GM12872 (cell line): ENCODE data around the gene CCK.

ENCODE experiments used
- TF ChIP-seq, protein P1 (sequence below): IDR thresholded peaks from 3 replicates; pipeline ENCODE4 v1.5.1; 2011; ENCODE audit warnings: low read depth, mild to moderate bottlenecking, low read length, moderate library complexity; ENCODE audit not compliant: insufficient read depth

Gene CCK

DNA sequence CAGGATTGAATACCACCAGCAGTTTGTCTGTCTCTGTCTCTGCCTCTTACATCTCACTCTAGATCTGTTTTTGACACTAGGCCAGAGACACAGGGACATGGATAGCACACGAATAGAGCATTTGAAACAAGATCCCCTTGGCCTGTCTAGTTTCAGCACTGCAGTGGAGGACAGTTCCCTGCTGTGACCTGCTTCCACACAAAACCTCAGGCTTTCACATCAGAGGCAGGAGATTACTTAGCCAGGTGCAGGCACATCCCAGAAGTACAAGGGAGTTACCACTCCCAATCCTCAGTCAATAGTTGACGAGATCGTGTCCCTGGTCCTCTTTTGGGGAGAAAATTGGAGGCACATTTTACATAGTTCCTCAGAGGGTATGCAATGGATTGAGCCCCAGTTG is 34.0 kb upstream of the CCK start:
- TF ChIP-seq, protein P1, sequence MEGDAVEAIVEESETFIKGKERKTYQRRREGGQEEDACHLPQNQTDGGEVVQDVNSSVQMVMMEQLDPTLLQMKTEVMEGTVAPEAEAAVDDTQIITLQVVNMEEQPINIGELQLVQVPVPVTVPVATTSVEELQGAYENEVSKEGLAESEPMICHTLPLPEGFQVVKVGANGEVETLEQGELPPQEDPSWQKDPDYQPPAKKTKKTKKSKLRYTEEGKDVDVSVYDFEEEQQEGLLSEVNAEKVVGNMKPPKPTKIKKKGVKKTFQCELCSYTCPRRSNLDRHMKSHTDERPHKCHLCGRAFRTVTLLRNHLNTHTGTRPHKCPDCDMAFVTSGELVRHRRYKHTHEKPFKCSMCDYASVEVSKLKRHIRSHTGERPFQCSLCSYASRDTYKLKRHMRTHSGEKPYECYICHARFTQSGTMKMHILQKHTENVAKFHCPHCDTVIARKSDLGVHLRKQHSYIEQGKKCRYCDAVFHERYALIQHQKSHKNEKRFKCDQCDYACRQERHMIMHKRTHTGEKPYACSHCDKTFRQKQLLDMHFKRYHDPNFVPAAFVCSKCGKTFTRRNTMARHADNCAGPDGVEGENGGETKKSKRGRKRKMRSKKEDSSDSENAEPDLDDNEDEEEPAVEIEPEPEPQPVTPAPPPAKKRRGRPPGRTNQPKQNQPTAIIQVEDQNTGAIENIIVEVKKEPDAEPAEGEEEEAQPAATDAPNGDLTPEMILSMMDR, result no peak

- TF ChIP-seq, protein P1, result no peak
Measured at GRCh38 chr3:42298259-42298658, 32.3 kb upstream of the CCK start.

DNA sequence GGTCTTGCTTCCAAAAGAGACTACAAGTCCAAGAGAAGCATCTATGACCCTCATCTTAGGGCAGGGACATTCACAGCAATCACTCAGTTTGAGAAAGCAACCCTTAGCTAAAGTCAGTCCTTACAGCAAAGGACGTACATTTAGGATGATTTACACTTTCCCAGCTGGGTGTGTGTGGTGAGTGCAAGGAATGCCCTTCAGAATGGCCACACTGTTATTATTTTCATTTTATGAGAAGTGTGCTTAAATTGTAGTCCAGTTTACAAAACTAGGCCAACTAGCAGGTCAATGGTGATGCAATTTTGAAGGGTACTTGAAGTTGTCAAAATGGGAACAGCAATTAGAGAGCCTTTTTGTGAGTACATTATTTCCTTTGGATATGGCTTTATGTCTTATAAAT is 26.0 kb upstream of the CCK start:
- TF ChIP-seq, protein P1, result no peak

- TF ChIP-seq, protein P1, result no peak
Measured at GRCh38 chr3:42290966-42291714, 25.2 kb upstream of the CCK start.

DNA sequence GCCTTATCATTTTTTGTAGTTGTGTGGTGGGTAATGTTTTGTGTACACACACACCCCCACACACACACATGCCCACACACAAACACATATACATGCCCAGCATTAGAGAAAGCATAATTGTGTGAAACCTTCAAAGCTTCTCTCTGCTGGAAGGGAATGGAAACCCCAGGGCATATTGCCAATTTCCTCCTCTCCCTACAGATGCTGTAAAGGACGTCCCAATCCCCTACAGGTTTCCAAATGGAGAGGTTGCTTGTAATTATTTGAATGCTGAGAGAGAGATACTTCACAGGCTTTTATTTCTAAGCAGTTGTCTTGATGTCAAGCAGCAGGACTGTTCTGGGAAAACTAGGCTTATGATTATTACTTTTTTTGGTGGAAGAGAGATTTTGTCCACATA is 23.0 kb upstream of the CCK start:
- TF ChIP-seq, protein P1, result no peak

GRCh38 chr3:42288385-42288784 is 22.4 kb upstream of the CCK start:
- TF ChIP-seq, protein P1, result no peak

GRCh38 chr3:42277676-42278075 is 11.7 kb upstream of the CCK start:
- TF ChIP-seq, protein P1, result no peak
